Progenitor cell of endocrine pancreas (in vitro differentiated cells): ENCODE measurements around the gene SH3PXD2A. TPM values are rescaled to one million over a fixed set of nuclear protein-coding genes. Genes with fewer than 3 reads are reported as not detected.

Experiments used
- DNase-seq: peaks from one replicate; pipeline ENCODE4 v3.0.0; 2021; ENCODE audit warnings: low spot score; ENCODE audit not compliant: unreplicated experiment
- H3K27ac Mint-ChIP-seq: 2 replicates; pipeline ENCODE4 v1.8.0; 2021; ENCODE audit warnings: mild to moderate bottlenecking, moderate library complexity, mixed read lengths
- H3K27me3 Mint-ChIP-seq: 2 replicates; pipeline ENCODE4 v1.8.0; 2021; ENCODE audit warnings: mixed read lengths
- H3K36me3 Mint-ChIP-seq: 2 replicates; pipeline ENCODE4 v1.8.0; 2022; ENCODE audit warnings: mixed read lengths; ENCODE audit not compliant: insufficient read depth
- H3K4me1 Mint-ChIP-seq: 2 replicates; pipeline ENCODE4 v1.8.0; 2021; ENCODE audit warnings: low read depth, mixed read lengths
- H3K4me3 Mint-ChIP-seq: 2 replicates; pipeline ENCODE4 v1.8.0; 2021; ENCODE audit warnings: low read depth, mild to moderate bottlenecking, moderate library complexity, mixed read lengths
- H3K9me3 Mint-ChIP-seq: 2 replicates; pipeline ENCODE4 v1.8.0; 2021; ENCODE audit warnings: low read depth, mixed read lengths
- total RNA-seq: library from RNA; stranded (reverse); gene quantifications from 2 replicates; pipeline ENCODE4 v1.2.1, GENCODE V29; 2021
- TF ChIP-seq, protein P1 (sequence below): fragments of 200-600 bp; sonication (generic); IDR thresholded peaks from one replicate; pipeline ENCODE4 v1.5.0; 2021; ENCODE audit warnings: antibody characterized with exemption, mild to moderate bottlenecking; ENCODE audit not compliant: unreplicated experiment

SH3PXD2A gene
- total RNA-seq, 1 donor from 2014 or later = 28.0 TPM

- H3K9me3 Mint-ChIP-seq = no peaks in the 10 kb centered on the region
- H3K36me3 Mint-ChIP-seq = peaks cover 3% of the 10 kb centered on the region
- H3K27me3 Mint-ChIP-seq = no peaks in the 10 kb centered on the region
- H3K27ac Mint-ChIP-seq = peak overlapping the region; percentile 93
- H3K4me1 Mint-ChIP-seq = peaks cover 12% of the 10 kb centered on the region
- H3K4me3 Mint-ChIP-seq = peak overlapping the region; percentile 54
- DNase-seq = peak; percentile 36
- TF ChIP-seq, protein P1, sequence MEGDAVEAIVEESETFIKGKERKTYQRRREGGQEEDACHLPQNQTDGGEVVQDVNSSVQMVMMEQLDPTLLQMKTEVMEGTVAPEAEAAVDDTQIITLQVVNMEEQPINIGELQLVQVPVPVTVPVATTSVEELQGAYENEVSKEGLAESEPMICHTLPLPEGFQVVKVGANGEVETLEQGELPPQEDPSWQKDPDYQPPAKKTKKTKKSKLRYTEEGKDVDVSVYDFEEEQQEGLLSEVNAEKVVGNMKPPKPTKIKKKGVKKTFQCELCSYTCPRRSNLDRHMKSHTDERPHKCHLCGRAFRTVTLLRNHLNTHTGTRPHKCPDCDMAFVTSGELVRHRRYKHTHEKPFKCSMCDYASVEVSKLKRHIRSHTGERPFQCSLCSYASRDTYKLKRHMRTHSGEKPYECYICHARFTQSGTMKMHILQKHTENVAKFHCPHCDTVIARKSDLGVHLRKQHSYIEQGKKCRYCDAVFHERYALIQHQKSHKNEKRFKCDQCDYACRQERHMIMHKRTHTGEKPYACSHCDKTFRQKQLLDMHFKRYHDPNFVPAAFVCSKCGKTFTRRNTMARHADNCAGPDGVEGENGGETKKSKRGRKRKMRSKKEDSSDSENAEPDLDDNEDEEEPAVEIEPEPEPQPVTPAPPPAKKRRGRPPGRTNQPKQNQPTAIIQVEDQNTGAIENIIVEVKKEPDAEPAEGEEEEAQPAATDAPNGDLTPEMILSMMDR = no peak
Measured at GRCh38 chr10:103772096-103772845, 83.1 kb downstream of the SH3PXD2A start.

GRCh38 chr10:103770139-103770538 is 85.2 kb downstream of the SH3PXD2A start:
- no peaks in the 10 kb centered on the region for H3K27me3 Mint-ChIP-seq
- no peak overlapping the region for H3K27ac Mint-ChIP-seq
- no peaks in the 10 kb centered on the region for H3K9me3 Mint-ChIP-seq
- TF ChIP-seq, protein P1 = no peak
- peaks cover 6% of the 10 kb centered on the region for H3K36me3 Mint-ChIP-seq
- no peak overlapping the region for H3K4me3 Mint-ChIP-seq
- peaks cover 12% of the 10 kb centered on the region for H3K4me1 Mint-ChIP-seq
- DNase-seq = no peak

DNA sequence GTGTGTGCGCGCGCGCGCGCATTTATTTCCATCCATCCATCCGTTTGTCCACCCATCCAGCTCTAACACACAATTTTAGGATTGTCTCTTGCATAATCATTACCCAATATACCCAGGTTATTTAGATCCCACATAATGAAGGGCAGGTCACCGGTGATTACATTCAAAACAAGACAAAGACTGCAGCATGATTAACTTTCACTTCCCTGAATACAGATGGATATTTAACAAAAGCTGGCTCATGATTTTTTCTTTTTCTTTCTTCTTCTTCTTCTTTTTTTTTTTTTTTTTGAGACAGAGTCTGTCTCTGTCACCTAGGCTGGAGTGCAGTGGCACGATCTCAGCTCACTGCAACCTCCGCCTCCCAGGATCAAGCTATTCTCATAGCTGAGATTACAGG is 86.2 kb downstream of the SH3PXD2A start:
- peak overlapping the region; percentile 74 for H3K27ac Mint-ChIP-seq
- H3K4me3 Mint-ChIP-seq = no peak overlapping the region
- H3K9me3 Mint-ChIP-seq = no peaks in the 10 kb centered on the region
- peaks cover 4% of the 10 kb centered on the region for H3K36me3 Mint-ChIP-seq
- no peaks in the 10 kb centered on the region for H3K27me3 Mint-ChIP-seq
- TF ChIP-seq, protein P1 = no peak
- no peak for DNase-seq
- H3K4me1 Mint-ChIP-seq = peaks cover 12% of the 10 kb centered on the region

DNA sequence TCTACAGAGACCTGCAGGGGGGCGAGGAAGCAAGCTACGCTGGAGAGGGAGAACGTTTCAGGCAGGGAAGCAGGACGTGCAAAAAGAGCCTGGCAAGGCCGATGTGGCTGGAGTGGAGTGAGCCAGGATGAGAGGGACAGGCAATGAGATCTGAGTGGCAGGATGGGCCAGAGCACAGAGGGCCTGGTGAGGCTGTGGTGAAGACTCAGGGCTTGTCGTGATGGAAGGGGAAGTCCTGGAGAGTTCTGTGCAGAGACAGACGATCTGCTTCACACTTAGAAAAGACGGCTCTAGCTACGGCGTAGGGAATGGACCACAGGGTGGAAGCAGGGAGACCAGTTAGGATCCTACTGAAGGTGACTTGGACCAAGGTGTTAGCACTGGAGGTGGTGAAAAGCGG is 87.0 kb downstream of the SH3PXD2A start:
- H3K36me3 Mint-ChIP-seq = peaks cover 7% of the 10 kb centered on the region
- TF ChIP-seq, protein P1 = no peak
- no peak overlapping the region for H3K27ac Mint-ChIP-seq
- H3K4me3 Mint-ChIP-seq = no peak overlapping the region
- no peaks in the 10 kb centered on the region for H3K9me3 Mint-ChIP-seq
- no peak for DNase-seq
- H3K4me1 Mint-ChIP-seq = peaks cover 12% of the 10 kb centered on the region
- no peaks in the 10 kb centered on the region for H3K27me3 Mint-ChIP-seq

- no peak overlapping the region for H3K4me3 Mint-ChIP-seq
Measured at GRCh38 chr10:103767756-103768155, 87.6 kb downstream of the SH3PXD2A start.

More at GRCh38 chr10:103767756-103768155, 87.6 kb downstream of the SH3PXD2A start:
- Mint-ChIP-seq H3K9me3 (no peaks in the 10 kb centered on the region), H3K27ac (no peak overlapping the region), H3K27me3 (no peaks in the 10 kb centered on the region), H3K4me1 (peaks cover 12% of the 10 kb centered on the region), H3K36me3 (peaks cover 7% of the 10 kb centered on the region)
- TF ChIP-seq, protein P1 = no peak
- DNase-seq = no peak
